Upper lobe of left lung (tissue), 6 donors: ENCODE data around the gene MCM3. TPM values are rescaled to one million over a fixed set of nuclear protein-coding genes. Genes with fewer than 3 reads are reported as not detected.

Experiments
- ATAC-seq, 2 donors: fragments of 200-7000 bp; cut with Tn5 transposase; one replicate each; pipeline ENCODE4 v1.9.1; 2022; ENCODE audit warnings: mild to moderate bottlenecking in 2 of 2, moderate library complexity in 2 of 2; ENCODE audit not compliant: low FRiP score in 2 of 2
- DNase-seq, 2 donors: peaks; one replicate each; pipeline ENCODE4 v3.0.0-alpha.2; 2019 to 2020
- H3K27ac ChIP-seq, 4 donors: fragments of 200-600 bp; sonication (generic); one replicate each; pipeline ENCODE4 v1.5.1; 2016 to 2019
- H3K27me3 ChIP-seq, 4 donors: fragments of 200-600 bp; sonication (generic); one replicate each; pipeline ENCODE4 v1.5.1; 2017 to 2019
- H3K36me3 ChIP-seq, 4 donors: fragments of 200-600 bp; sonication (generic); one replicate each; pipeline ENCODE4 v1.5.1; 2016 to 2019
- H3K4me1 ChIP-seq, 4 donors: fragments of 200-600 bp; sonication (generic); one replicate each; pipeline ENCODE4 v1.5.1; 2018 to 2019
- H3K4me3 ChIP-seq, 4 donors: fragments of 200-600 bp; sonication (generic); one replicate each; pipeline ENCODE4 v1.5.1; 2017 to 2019; ENCODE audit warnings: mild to moderate bottlenecking in 2 of 4, moderate library complexity in 1 of 4
- H3K9me3 ChIP-seq, 4 donors: fragments of 200-600 bp; sonication (generic); one replicate each; pipeline ENCODE4 v1.5.1; 2018 to 2019
- EP300 ChIP-seq, 4 donors: sonication (generic); formaldehyde crosslinking; IDR thresholded peaks; one replicate each; pipeline ENCODE4 v1.5.1; 2017; ENCODE audit warnings: antibody characterized with exemption in 4 of 4, control low read depth in 2 of 4
- POLR2A ChIP-seq, 4 donors: fragments of 450-650 bp; IDR thresholded peaks; one replicate each; pipeline ENCODE4 v1.5.1; 2016 to 2017; ENCODE audit warnings: antibody characterized with exemption in 4 of 4, mild to moderate bottlenecking in 2 of 4
- POLR2AphosphoS5 ChIP-seq, 2 donors: sonication (generic); formaldehyde crosslinking; IDR thresholded peaks; one replicate each; pipeline ENCODE4 v1.5.1; 2017; ENCODE audit warnings: antibody characterized with exemption in 2 of 2
- WGBS, 2 donors: methylation state at CpG; one replicate each; pipeline ENCODE4 v1.1.5; 2017 to 2018; 5-methylcytosine and 5-hydroxymethylcytosine counted together
- total RNA-seq, 6 donors: library from RNA; depleted of rRNA in 4 of 6; stranded (reverse); fragments of >200 nt in 4 of 6; gene quantifications; one replicate each; pipeline versions ENCODE4 v1.1.0 to v1.2.1, GENCODE V29; 2016 to 2021
- TF ChIP-seq, protein P1 (sequence below), 6 experiments: fragments of 450-650 bp in 4 of 6; fragments of 200-600 bp in 2 of 6; sonication (generic) in 2 of 6; IDR thresholded peaks; one replicate each; pipeline ENCODE4 v1.5.1; 2016 to 2019; ENCODE audit warnings: antibody characterized with exemption in 6 of 6
- donor health status: DM: no; HTN: no; CAD: no; lungs with moderate emphysema.
- donor health status: DM: no; HTN: yes; CAD: no; lungs with severe emphysema.

Gene MCM3
- total RNA-seq, 6 donors from 2014 or later: 20.4 to 35.9 (median 28.2) TPM

DNA sequence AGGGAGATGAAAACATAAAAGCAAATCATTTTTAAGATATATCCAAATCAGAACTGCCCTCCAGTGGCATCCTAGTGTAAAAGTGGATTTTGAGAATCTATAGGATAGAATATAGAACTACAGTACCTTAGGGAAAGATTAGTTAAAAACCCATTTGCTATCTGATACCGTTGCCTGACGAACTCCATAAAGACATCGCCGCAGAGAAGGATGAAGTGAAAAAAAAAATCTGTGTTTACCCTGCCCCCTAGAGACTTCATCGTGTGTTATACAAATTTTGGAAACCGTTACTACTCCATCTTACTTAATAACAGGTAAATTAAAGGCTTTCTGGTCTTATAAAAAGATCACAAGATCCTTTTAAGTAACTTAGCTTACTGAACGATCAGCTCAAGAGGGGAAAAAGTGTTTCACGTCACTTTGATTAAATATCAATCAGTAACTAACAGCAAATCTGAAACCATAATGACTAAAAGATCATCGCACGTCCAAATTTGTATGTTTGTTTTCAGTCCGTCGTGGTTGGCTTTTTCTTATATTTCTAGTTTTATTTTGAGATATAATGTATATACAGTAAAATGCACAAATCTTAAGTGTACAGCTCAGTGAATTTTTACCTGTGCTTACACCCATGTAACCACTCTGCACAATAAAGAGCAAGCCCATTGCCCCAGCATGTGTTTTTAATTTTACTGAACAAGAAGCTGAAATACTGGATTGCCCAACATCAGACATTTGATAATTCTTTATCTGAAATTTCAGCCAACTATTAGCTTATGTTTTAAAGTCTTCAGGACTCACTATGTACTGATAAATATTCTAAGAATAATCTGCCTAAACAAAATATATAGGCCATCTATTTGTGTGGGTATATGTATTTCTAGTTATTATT lies 881 bp upstream of the MCM3 start:
- TF ChIP-seq POLR2A (IDR thresholded peaks at IDR 0.05): no peak
- Histone ChIP-seq H3K36me3 (peaks cover 12 to 23% (median 19%) of the 10 kb centered on the region in 4 donors), H3K9me3 (no peaks in the 10 kb centered on the region), H3K4me1 (peaks cover 9 to 19% (median 14%) of the 10 kb centered on the region in 4 donors), H3K4me3 (peak overlapping the region; percentile 4 to 94 (median 88)), H3K27me3 (no peaks in the 10 kb centered on the region), H3K27ac (peak overlapping the region in 2 of 4 donors; percentile 23 to 79)
- 19 to 20% methylated on average over 12 of the region's 12 CpGs for WGBS, 2 donors
- ATAC-seq (no peak), DNase-seq (no peak)

DNA sequence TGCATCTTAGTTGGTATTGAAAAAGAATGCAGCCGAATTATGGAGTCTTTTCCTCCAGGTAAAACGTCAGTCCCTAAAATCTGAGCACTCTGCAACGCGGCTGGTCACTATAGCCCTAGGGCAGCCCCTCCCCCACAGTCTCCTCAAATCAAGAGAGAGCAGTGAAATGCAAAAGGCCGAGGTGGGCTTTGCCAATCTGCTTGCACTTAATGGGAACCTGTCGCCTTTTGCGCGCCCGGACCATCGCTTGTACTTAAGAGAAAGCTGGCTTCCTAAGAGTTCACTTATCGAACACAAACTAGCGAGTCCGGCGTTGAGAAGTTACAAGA lies 447 bp downstream of the MCM3 start:
- Histone ChIP-seq H3K27me3 (no peaks in the 10 kb centered on the region), H3K9me3 (no peaks in the 10 kb centered on the region), H3K4me1 (peaks cover 9 to 19% (median 14%) of the 10 kb centered on the region in 4 donors), H3K27ac (peak overlapping the region; percentile 66 to 79 (median 76)), H3K4me3 (peak overlapping the region; percentile 86 to 94 (median 90)), H3K36me3 (peaks cover 17 to 36% (median 32%) of the 10 kb centered on the region in 4 donors)
- ATAC-seq (no peak), DNase-seq (peak in 1 of 2 donors; percentile 46)
- TF ChIP-seq, protein P1, sequence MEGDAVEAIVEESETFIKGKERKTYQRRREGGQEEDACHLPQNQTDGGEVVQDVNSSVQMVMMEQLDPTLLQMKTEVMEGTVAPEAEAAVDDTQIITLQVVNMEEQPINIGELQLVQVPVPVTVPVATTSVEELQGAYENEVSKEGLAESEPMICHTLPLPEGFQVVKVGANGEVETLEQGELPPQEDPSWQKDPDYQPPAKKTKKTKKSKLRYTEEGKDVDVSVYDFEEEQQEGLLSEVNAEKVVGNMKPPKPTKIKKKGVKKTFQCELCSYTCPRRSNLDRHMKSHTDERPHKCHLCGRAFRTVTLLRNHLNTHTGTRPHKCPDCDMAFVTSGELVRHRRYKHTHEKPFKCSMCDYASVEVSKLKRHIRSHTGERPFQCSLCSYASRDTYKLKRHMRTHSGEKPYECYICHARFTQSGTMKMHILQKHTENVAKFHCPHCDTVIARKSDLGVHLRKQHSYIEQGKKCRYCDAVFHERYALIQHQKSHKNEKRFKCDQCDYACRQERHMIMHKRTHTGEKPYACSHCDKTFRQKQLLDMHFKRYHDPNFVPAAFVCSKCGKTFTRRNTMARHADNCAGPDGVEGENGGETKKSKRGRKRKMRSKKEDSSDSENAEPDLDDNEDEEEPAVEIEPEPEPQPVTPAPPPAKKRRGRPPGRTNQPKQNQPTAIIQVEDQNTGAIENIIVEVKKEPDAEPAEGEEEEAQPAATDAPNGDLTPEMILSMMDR (IDR thresholded peaks at IDR 0.05): no peak
- 0% methylated on average over 8 to 14 of the region's 14 CpGs for WGBS, 2 donors

DNA sequence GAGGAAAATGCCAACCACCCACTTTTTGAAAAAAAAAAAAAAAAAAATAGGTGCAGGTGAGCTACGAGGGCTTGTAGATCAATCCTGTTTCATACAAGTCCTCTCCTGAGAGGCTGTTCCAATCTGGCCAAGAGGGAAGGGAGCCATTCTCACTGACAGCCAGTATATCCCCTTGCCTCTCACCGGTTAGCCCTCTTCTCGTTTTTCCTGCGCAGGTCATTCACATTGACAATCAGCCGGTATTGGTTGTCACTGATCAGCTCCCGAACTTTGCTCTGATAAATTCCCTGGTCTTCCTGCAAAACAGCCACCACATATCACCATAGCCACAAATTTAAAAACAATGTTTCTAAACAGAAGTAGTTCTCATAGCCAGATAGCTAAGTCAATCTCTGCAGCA lies 1.4 kb downstream of the MCM3 start:
- no peaks in the 10 kb centered on the region for H3K9me3 ChIP-seq
- peak overlapping the region in 1 of 4 donors; percentile 94 for H3K4me3 ChIP-seq
- H3K27me3 ChIP-seq: no peaks in the 10 kb centered on the region
- TF ChIP-seq POLR2A (IDR thresholded peaks at IDR 0.05) (no peak), EP300 (IDR thresholded peaks at IDR 0.05) (no peak), POLR2AphosphoS5 (IDR thresholded peaks at IDR 0.05) (no peak)
- TF ChIP-seq, protein P1 (IDR thresholded peaks at IDR 0.05): no peak
- 60% methylated on average over 6 of the region's 6 CpGs for WGBS, 2 donors
- DNase-seq (no peak), ATAC-seq (no peak)
- no peak overlapping the region for H3K27ac ChIP-seq
- H3K36me3 ChIP-seq: peaks cover 27 to 46% (median 41%) of the 10 kb centered on the region in 4 donors
- peaks cover 9 to 19% (median 14%) of the 10 kb centered on the region in 4 donors for H3K4me1 ChIP-seq

DNA sequence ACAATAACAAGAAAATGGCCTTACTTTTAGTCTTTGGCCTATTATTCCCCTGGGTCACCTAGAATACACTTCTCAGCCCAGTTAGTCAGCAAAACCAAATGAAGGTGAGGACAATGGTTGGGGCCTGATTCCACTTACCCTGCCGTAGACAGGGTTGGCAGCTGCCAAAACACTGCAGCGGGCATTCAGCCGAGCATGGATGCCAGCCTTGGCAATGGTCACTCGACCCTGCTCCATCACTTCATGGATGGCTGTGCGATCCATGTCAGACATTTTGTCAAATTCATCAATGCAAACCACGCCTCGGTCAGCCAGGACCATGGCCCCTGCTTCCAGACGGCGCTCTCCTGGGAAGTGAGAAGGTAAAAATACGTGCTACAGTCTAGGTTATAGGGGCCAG lies 8.4 kb downstream of the MCM3 start:
- ATAC-seq (no peak), DNase-seq (no peak)
- TF ChIP-seq, protein P1 (IDR thresholded peaks at IDR 0.05): no peak
- TF ChIP-seq EP300 (IDR thresholded peaks at IDR 0.05) (no peak), POLR2A (IDR thresholded peaks at IDR 0.05) (no peak), POLR2AphosphoS5 (IDR thresholded peaks at IDR 0.05) (no peak)
- peaks cover 4 to 11% (median 8%) of the 10 kb centered on the region in 4 donors for H3K4me1 ChIP-seq
- H3K27ac ChIP-seq: no peak overlapping the region
- 95 to 96% methylated on average over 10 of the region's 10 CpGs for WGBS, 2 donors
- no peak overlapping the region for H3K4me3 ChIP-seq
- H3K36me3 ChIP-seq: peaks cover 24 to 98% (median 65%) of the 10 kb centered on the region in 4 donors
- no peaks in the 10 kb centered on the region for H3K27me3 ChIP-seq
- H3K9me3 ChIP-seq: no peaks in the 10 kb centered on the region

DNA sequence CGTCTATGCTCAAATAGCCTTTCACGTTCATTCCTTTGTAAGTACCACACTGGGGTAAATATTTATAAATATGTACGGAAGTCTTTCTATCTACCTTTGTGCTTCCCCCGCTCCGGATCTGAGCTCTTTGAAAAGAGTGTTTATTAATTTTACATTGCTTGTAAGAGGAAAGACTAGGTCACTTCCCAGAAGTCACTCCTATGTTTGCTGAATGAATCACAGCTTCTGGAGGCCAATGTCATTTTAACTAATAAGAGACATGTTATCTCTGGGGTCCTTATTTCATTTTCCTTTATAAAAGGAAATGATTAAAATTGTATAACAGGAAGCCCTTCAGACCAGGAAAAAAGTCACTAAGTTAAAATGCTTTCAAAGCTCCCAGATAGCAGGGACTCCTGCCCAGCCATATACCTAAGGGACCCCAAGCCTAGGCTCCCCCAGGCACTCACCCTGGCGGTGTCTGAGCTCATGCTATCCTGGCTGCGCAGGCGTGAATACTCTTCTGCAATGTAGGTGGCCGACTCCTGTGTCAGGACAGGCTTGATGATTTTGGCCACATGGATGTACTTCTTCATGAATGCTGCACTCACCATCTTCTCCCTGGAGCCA lies 12.6 kb downstream of the MCM3 start:
- H3K27ac ChIP-seq: peak overlapping the region; percentile 26 to 77 (median 50)
- ATAC-seq: peak in 1 of 2 donors; percentile 26
- TF ChIP-seq EP300 (IDR thresholded peaks at IDR 0.05): peak in 3 of 4 donors; percentile 20 to 48 (median 21)
- TF ChIP-seq, protein P1 (IDR thresholded peaks at IDR 0.05): no peak

More for the DNA sequence above, 12.6 kb downstream of the MCM3 start:
- Histone ChIP-seq H3K9me3 (no peaks in the 10 kb centered on the region), H3K4me1 (peaks cover 4 to 12% (median 9%) of the 10 kb centered on the region in 4 donors), H3K27me3 (no peaks in the 10 kb centered on the region), H3K4me3 (no peak overlapping the region), H3K36me3 (peaks cover 18 to 98% (median 53%) of the 10 kb centered on the region in 4 donors)
- DNase-seq: no peak
- 57 to 74% methylated on average over 9 of the region's 9 CpGs for WGBS, 2 donors
